Prostate gland (tissue), 2 donors: ENCODE measurements around the gene VPS41. TPM values are rescaled to one million over a fixed set of nuclear protein-coding genes. Genes with fewer than 3 reads are reported as not detected.

Experiments
- DNase-seq: peaks from one replicate; pipeline ENCODE4 v3.0.0-alpha.2; 2019; ENCODE audit warnings: low spot score
- H3K27ac ChIP-seq, 2 donors: fragments of 200-600 bp; sonication (generic); 2 replicates each; pipeline ENCODE4 v1.5.1; 2017 to 2019
- H3K27me3 ChIP-seq: fragments of 200-600 bp; sonication (generic); replicated peaks from 2 replicates; pipeline ENCODE4 v1.5.1; 2019; ENCODE audit not compliant: insufficient read depth
- H3K36me3 ChIP-seq, 2 donors: fragments of 200-600 bp; sonication (generic); 1 replicate in 1 of 2; 2 replicates in 1 of 2; pipeline versions ENCODE4 v1.5.1 to v1.8.1; 2017 to 2019
- H3K4me1 ChIP-seq: fragments of 200-600 bp; sonication (generic); replicated peaks from 2 replicates; pipeline ENCODE4 v1.5.1; 2019
- H3K4me3 ChIP-seq, 2 donors: fragments of 200-600 bp; sonication (generic); 2 replicates each; pipeline ENCODE4 v1.5.1; 2017 to 2019
- H3K9me3 ChIP-seq: fragments of 200-600 bp; sonication (generic); 2 replicates; pipeline ENCODE4 v1.5.1; 2017
- CTCF ChIP-seq, 4 experiments: fragments of 200-600 bp in 2 of 4; fragments of 450-650 bp in 2 of 4; sonication (generic) in 2 of 4; IDR thresholded peaks; 1 replicate in 3 of 4; 2 replicates in 1 of 4; pipeline ENCODE4 v1.5.1; 2016 to 2019; ENCODE audit warnings: antibody characterized with exemption in 4 of 4, mild to moderate bottlenecking in 2 of 4, moderate library complexity in 2 of 4
- POLR2A ChIP-seq: fragments of 450-650 bp; IDR thresholded peaks from one replicate; pipeline ENCODE4 v1.6.1; 2016; ENCODE audit warnings: antibody characterized with exemption, mild to moderate bottlenecking
- POLR2AphosphoS5 ChIP-seq: sonication (generic); formaldehyde crosslinking; IDR thresholded peaks from one replicate; pipeline ENCODE4 v1.6.1; 2017; ENCODE audit warnings: antibody characterized with exemption
- WGBS: methylation state at CpG from one replicate; pipeline ENCODE4 v1.1.5; 2018; 5-methylcytosine and 5-hydroxymethylcytosine counted together
- intact Hi-C: fragments of 100-400 bp; cut with DNase I; formaldehyde crosslinking; loops from one replicate; pipeline ENCODE4 v1.14.2; 2022
- total RNA-seq, 2 donors: library from RNA; depleted of rRNA; stranded (reverse); fragments of >200 nt; gene quantifications; one replicate each; pipeline ENCODE4 v1.1.0, GENCODE V29; 2016

Gene VPS41
- total RNA-seq, 2 donors from 2014 or later = 30.8 to 39.7 TPM

GRCh38 chr7:38851321-38851720 lies 57.7 kb downstream of the VPS41 start:
- WGBS = 85% methylated on average over 2 of the region's 2 CpGs

GRCh38 chr7:38846280-38846679 lies 62.7 kb downstream of the VPS41 start:
- Histone ChIP-seq H3K27ac (no peak overlapping the region), H3K9me3 (no peaks in the 10 kb centered on the region), H3K36me3 (no peaks in the 10 kb centered on the region), H3K27me3 (no peaks in the 10 kb centered on the region), H3K4me1 (no peaks in the 10 kb centered on the region), H3K4me3 (no peak overlapping the region)
- WGBS = 72% methylated on average over 7 of the region's 7 CpGs
- TF ChIP-seq POLR2A = no peak
- TF ChIP-seq POLR2AphosphoS5 = no peak
- TF ChIP-seq CTCF (IDR thresholded peaks at IDR 0.05) = no peak
- no peak for DNase-seq
- intact Hi-C loops = no loop called here

More at GRCh38 chr7:38851321-38851720, 57.7 kb downstream of the VPS41 start:
- Histone ChIP-seq H3K9me3 (no peaks in the 10 kb centered on the region), H3K27me3 (no peaks in the 10 kb centered on the region), H3K4me1 (no peaks in the 10 kb centered on the region), H3K27ac (no peak overlapping the region), H3K4me3 (no peak overlapping the region), H3K36me3 (no peaks in the 10 kb centered on the region)
- TF ChIP-seq POLR2A = no peak
- DNase-seq = no peak
- intact Hi-C loops = no loop called here

- 92% methylated on average over 8 of the region's 8 CpGs for WGBS
- no peaks in the 10 kb centered on the region for H3K36me3 ChIP-seq
- no peak overlapping the region for H3K27ac ChIP-seq
- H3K4me1 ChIP-seq = no peaks in the 10 kb centered on the region
- H3K27me3 ChIP-seq = no peaks in the 10 kb centered on the region
- H3K9me3 ChIP-seq = no peaks in the 10 kb centered on the region
- TF ChIP-seq CTCF (IDR thresholded peaks at IDR 0.05) = no peak
- TF ChIP-seq POLR2A = no peak
- TF ChIP-seq POLR2AphosphoS5 = no peak
- intact Hi-C loops = no loop called here
- DNase-seq = no peak
- H3K4me3 ChIP-seq = no peak overlapping the region
Measured at GRCh38 chr7:38844952-38845563, 63.9 kb downstream of the VPS41 start.

- Histone ChIP-seq H3K36me3 (no peaks in the 10 kb centered on the region), H3K4me1 (no peaks in the 10 kb centered on the region), H3K27me3 (no peaks in the 10 kb centered on the region), H3K27ac (no peak overlapping the region), H3K4me3 (no peak overlapping the region), H3K9me3 (no peaks in the 10 kb centered on the region)
- TF ChIP-seq CTCF (IDR thresholded peaks at IDR 0.05) = no peak
- no peak for TF ChIP-seq POLR2A
- intact Hi-C loops = no loop called here
- DNase-seq = no peak
- WGBS = 97% methylated on average over 1 of the region's 1 CpG
Measured at GRCh38 chr7:38842746-38843145, 66.2 kb downstream of the VPS41 start.

GRCh38 chr7:38840736-38841460 lies 68.1 kb downstream of the VPS41 start:
- Histone ChIP-seq H3K36me3 (no peaks in the 10 kb centered on the region), H3K27me3 (no peaks in the 10 kb centered on the region), H3K4me1 (no peaks in the 10 kb centered on the region), H3K4me3 (no peak overlapping the region), H3K9me3 (no peaks in the 10 kb centered on the region), H3K27ac (peak overlapping the region in 1 of 2 donors; percentile 70)
- TF ChIP-seq POLR2A = no peak
- TF ChIP-seq POLR2AphosphoS5 = peak; percentile 76
- WGBS = 37% methylated on average over 2 of the region's 2 CpGs
- DNase-seq = peak; percentile 64
- intact Hi-C loops = no loop called here

- intact Hi-C loops = no loop called here
- 67% methylated on average over 5 of the region's 5 CpGs for WGBS
Measured at GRCh38 chr7:38839851-38840250, 69.1 kb downstream of the VPS41 start.

More at GRCh38 chr7:38839851-38840250, 69.1 kb downstream of the VPS41 start:
- no peaks in the 10 kb centered on the region for H3K36me3 ChIP-seq
- H3K4me1 ChIP-seq = no peaks in the 10 kb centered on the region
- TF ChIP-seq POLR2A (no peak), POLR2AphosphoS5 (no peak), CTCF (IDR thresholded peaks at IDR 0.05) (no peak)
- H3K27me3 ChIP-seq = no peaks in the 10 kb centered on the region
- H3K4me3 ChIP-seq = no peak overlapping the region
- no peaks in the 10 kb centered on the region for H3K9me3 ChIP-seq
- no peak for DNase-seq
- peak overlapping the region in 1 of 2 donors; percentile 15 for H3K27ac ChIP-seq
